C4-2B (cell line): Measurements from ENCODE around the gene PC.

Experiments
- ZFX ChIP-seq: fragments of 450-650 bp; IDR thresholded peaks from 2 replicates; pipeline ENCODE4 v1.6.1; 2017
- TF ChIP-seq, protein P1 (sequence below): fragments of 450-650 bp; conservative IDR thresholded peaks from 2 replicates; pipeline ENCODE4 v1.5.1; 2017; ENCODE audit warnings: mild to moderate bottlenecking

DNA sequence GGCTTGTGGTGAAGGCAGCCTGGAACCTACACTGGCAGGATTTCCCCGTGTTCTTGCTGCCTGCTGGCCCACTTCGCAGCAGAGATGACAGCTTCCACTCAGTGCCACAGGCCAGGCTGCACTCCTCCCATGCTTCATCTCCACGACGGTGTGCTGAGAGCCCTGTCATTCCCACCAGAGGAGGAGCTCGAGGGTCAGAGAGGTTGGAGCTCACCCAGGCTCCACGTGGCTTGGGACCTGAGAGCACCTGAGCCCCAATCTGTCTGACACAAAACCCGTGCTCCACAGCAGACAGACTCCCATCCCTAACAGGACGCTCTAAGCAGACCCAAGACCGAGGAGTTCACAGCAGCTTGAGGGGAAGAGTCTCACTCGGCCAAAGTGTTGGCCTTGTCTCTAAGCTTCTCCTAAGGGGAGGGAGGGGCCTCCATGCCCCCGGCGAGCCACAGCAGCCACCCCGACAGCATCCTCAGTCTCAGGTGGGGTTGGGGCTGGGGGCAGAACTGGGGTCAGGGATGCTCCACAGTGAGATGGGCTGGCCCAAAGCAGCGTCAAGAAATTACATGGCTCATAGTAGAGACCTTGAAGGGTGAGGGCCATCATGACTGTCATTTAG lies 90.7 kb downstream of the PC start:
- TF ChIP-seq, protein P1, sequence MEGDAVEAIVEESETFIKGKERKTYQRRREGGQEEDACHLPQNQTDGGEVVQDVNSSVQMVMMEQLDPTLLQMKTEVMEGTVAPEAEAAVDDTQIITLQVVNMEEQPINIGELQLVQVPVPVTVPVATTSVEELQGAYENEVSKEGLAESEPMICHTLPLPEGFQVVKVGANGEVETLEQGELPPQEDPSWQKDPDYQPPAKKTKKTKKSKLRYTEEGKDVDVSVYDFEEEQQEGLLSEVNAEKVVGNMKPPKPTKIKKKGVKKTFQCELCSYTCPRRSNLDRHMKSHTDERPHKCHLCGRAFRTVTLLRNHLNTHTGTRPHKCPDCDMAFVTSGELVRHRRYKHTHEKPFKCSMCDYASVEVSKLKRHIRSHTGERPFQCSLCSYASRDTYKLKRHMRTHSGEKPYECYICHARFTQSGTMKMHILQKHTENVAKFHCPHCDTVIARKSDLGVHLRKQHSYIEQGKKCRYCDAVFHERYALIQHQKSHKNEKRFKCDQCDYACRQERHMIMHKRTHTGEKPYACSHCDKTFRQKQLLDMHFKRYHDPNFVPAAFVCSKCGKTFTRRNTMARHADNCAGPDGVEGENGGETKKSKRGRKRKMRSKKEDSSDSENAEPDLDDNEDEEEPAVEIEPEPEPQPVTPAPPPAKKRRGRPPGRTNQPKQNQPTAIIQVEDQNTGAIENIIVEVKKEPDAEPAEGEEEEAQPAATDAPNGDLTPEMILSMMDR = no peak
- no peak for TF ChIP-seq ZFX
